Liver (tissue), 3 donors: ENCODE results near the gene THAP9.

Experiments
- ATF3 ChIP-seq: IDR thresholded peaks from 2 replicates; pipeline ENCODE4 v1.6.1; 2016; ENCODE audit warnings: antibody characterized with exemption
- EGR1 ChIP-seq, 2 donors: IDR thresholded peaks; 2 replicates each; pipeline ENCODE4 v1.6.1; 2016 to 2018; ENCODE audit warnings: antibody characterized with exemption in 2 of 2, low read depth in 2 of 2
- FOXA1 ChIP-seq: IDR thresholded peaks from 2 replicates; pipeline ENCODE4 v1.6.1; 2016; ENCODE audit warnings: antibody characterized with exemption
- FOXA2 ChIP-seq: IDR thresholded peaks from 2 replicates; pipeline ENCODE4 v1.6.1; 2016; ENCODE audit warnings: antibody characterized with exemption
- GABPA ChIP-seq, 2 donors: IDR thresholded peaks in 1 of 2; conservative IDR thresholded peaks in 1 of 2; 2 replicates each; pipeline ENCODE4 v1.6.1; 2016; ENCODE audit warnings: antibody characterized with exemption in 2 of 2, mild to moderate bottlenecking in 1 of 2, moderate library complexity in 1 of 2
- HNF4A ChIP-seq, 2 donors: conservative IDR thresholded peaks; 2 replicates each; pipeline ENCODE4 v1.6.1; 2016; ENCODE audit warnings: antibody characterized with exemption in 2 of 2, mild to moderate bottlenecking in 2 of 2
- MAX ChIP-seq: IDR thresholded peaks from 2 replicates; pipeline ENCODE4 v1.6.1; 2016; ENCODE audit warnings: antibody characterized with exemption
- NR2F2 ChIP-seq: IDR thresholded peaks from 2 replicates; pipeline ENCODE4 v1.6.1; 2016; ENCODE audit warnings: antibody characterized with exemption
- RAD21 ChIP-seq, 2 donors: IDR thresholded peaks; 2 replicates each; pipeline ENCODE4 v1.6.1; 2016; ENCODE audit warnings: antibody characterized with exemption in 2 of 2, mild to moderate bottlenecking in 2 of 2
- SP1 ChIP-seq: IDR thresholded peaks from 2 replicates; pipeline ENCODE4 v1.6.1; 2018; ENCODE audit warnings: antibody characterized with exemption, mild to moderate bottlenecking
- TAF1 ChIP-seq: conservative IDR thresholded peaks from 2 replicates; pipeline ENCODE4 v1.6.1; 2016; ENCODE audit warnings: antibody characterized with exemption, mild to moderate bottlenecking
- YY1 ChIP-seq: IDR thresholded peaks from 2 replicates; pipeline ENCODE4 v1.6.1; 2016; ENCODE audit warnings: antibody characterized with exemption, mild to moderate bottlenecking
- TF ChIP-seq, protein P1 (sequence below): fragments of 150-350 bp; IDR thresholded peaks from 2 replicates; pipeline ENCODE4 v1.5.1; 2017; ENCODE audit warnings: improper control_type of control experiment, low read depth, low read length; ENCODE audit not compliant: missing input control
- TF ChIP-seq, protein P2 (sequence below): IDR thresholded peaks from 2 replicates; pipeline ENCODE4 v1.6.1; 2016; ENCODE audit warnings: antibody characterized with exemption
- donor health status: healthy.
- donor health status: healthy.

- TF ChIP-seq, protein P1, sequence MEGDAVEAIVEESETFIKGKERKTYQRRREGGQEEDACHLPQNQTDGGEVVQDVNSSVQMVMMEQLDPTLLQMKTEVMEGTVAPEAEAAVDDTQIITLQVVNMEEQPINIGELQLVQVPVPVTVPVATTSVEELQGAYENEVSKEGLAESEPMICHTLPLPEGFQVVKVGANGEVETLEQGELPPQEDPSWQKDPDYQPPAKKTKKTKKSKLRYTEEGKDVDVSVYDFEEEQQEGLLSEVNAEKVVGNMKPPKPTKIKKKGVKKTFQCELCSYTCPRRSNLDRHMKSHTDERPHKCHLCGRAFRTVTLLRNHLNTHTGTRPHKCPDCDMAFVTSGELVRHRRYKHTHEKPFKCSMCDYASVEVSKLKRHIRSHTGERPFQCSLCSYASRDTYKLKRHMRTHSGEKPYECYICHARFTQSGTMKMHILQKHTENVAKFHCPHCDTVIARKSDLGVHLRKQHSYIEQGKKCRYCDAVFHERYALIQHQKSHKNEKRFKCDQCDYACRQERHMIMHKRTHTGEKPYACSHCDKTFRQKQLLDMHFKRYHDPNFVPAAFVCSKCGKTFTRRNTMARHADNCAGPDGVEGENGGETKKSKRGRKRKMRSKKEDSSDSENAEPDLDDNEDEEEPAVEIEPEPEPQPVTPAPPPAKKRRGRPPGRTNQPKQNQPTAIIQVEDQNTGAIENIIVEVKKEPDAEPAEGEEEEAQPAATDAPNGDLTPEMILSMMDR = no peak
- TF ChIP-seq FOXA1 (no peak), MAX (no peak), TAF1 (no peak), HNF4A (conservative IDR thresholded peaks at IDR 0.05) (no peak), NR2F2 (no peak), GABPA (IDR thresholded peaks at IDR 0.05 in 1 of 2, conservative IDR thresholded peaks at IDR 0.05 in 1 of 2) (no peak), YY1 (no peak), SP1 (no peak), ATF3 (no peak), RAD21 (IDR thresholded peaks at IDR 0.05) (no peak), FOXA2 (no peak), EGR1 (IDR thresholded peaks at IDR 0.05; ENCODE audit: low read depth in 2 of 2) (no peak)
- TF ChIP-seq, protein P2, sequence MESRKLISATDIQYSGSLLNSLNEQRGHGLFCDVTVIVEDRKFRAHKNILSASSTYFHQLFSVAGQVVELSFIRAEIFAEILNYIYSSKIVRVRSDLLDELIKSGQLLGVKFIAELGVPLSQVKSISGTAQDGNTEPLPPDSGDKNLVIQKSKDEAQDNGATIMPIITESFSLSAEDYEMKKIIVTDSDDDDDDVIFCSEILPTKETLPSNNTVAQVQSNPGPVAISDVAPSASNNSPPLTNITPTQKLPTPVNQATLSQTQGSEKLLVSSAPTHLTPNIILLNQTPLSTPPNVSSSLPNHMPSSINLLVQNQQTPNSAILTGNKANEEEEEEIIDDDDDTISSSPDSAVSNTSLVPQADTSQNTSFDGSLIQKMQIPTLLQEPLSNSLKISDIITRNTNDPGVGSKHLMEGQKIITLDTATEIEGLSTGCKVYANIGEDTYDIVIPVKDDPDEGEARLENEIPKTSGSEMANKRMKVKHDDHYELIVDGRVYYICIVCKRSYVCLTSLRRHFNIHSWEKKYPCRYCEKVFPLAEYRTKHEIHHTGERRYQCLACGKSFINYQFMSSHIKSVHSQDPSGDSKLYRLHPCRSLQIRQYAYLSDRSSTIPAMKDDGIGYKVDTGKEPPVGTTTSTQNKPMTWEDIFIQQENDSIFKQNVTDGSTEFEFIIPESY = no peak
These were observed 497 bp upstream of the THAP9 start for GRCh38 chr4:82900066-82900410.
